ENCODE data around the gene ADAMTS17.

The ADAMTS17 gene, protein sequence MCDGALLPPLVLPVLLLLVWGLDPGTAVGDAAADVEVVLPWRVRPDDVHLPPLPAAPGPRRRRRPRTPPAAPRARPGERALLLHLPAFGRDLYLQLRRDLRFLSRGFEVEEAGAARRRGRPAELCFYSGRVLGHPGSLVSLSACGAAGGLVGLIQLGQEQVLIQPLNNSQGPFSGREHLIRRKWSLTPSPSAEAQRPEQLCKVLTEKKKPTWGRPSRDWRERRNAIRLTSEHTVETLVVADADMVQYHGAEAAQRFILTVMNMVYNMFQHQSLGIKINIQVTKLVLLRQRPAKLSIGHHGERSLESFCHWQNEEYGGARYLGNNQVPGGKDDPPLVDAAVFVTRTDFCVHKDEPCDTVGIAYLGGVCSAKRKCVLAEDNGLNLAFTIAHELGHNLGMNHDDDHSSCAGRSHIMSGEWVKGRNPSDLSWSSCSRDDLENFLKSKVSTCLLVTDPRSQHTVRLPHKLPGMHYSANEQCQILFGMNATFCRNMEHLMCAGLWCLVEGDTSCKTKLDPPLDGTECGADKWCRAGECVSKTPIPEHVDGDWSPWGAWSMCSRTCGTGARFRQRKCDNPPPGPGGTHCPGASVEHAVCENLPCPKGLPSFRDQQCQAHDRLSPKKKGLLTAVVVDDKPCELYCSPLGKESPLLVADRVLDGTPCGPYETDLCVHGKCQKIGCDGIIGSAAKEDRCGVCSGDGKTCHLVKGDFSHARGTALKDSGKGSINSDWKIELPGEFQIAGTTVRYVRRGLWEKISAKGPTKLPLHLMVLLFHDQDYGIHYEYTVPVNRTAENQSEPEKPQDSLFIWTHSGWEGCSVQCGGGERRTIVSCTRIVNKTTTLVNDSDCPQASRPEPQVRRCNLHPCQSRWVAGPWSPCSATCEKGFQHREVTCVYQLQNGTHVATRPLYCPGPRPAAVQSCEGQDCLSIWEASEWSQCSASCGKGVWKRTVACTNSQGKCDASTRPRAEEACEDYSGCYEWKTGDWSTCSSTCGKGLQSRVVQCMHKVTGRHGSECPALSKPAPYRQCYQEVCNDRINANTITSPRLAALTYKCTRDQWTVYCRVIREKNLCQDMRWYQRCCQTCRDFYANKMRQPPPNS

DNA sequence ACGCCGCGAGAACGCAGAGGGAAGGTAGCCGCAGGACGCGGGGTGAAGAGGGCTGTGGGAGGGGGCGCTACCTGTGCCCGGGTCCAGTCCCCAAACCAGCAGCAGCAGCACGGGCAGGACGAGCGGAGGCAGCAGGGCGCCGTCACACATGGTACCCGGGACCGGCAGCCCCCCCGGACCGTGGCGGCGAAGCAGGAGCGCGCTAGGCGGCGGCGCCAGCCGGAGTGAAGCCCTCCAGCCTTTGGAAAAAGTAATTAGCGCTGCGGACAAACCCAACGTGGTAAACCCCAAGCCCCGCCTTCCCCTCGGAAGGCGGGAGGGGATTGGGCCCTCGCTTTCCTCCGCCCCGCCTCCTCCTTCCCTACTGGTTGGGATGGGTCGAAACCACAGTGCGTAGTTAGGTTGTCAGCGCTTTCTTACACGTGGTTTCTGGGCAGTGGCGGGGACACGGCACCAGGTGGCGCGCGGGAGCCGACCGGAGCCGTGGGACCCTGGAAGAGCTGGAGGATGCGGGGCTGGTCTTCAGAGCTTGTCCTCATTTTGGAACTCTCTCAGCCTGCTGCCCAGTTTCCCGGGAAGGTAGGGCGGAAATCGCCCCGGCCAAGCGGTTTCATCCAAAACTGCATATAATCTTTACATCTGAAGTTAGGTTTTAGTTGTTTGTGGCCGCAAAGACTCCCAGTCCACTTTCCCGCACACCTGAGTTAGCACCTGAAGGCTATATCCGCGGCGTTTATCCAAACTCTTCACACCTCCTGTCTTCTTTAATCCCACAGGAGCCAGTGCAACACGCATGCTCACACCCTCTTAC lies at the start of gene ADAMTS17:
ADAMTS17 (minus strand) TSS at position 226 of the 811 bp plus-strand sequence; CDS start at position 150, 76 bp downstream.
- DNase-seq (ENCODE audit: low read depth, low spot score), result peak; percentile 98

DNA sequence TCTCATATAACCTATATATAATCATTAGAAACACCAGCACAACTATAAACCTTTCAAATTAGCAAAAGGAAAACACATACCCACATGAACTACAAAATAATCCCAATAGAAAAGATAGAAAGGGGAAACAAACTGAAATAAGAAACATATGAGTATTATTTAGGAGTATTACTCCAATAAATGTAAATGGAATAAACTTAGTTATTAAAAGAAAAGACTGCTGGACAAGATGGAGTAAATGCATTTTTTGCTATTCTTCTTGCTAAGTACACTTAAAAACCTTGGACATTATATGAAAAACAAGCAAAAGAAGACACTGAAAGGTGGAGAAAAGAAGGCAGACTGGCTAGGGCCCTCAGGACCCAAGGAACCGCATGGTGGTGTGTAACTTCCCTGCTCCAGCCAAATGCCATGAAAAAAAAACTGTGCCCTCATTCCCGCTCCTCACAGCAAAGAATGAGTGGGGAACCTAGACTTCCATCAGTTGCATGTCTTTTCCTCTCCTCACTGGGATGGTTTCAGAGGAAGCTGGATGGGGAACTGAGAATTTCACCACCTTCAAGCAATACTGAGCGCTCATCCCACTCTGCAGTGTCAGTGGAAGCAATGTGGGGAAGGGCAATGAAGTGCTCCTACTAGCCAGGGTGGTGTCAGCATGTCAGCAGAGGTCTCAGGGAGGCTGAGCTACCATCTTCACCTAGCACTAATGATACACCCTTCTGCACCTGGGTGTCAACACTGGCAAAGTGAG lies 43.7 kb upstream of the ADAMTS17 start:
- no peak for DNase-seq (ENCODE audit: low read depth, low spot score)

DNA sequence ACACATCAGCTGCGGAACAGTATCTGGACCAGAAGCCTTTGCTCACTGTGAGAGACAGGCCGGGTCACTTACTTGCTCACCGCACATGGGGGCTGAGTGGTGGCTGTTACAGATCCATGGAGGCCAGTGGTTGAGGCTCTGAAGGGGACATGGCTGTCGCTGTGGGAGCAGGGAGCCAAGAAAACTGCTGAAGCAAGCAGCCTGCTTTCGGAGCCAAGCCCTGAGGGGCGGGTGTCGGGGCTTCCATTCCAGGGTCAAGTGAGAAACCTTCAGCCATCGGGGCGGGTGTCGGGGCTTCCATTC lies 42.3 kb upstream of the ADAMTS17 start:
- DNase-seq (ENCODE audit: low read depth, low spot score), result no peak

DNA sequence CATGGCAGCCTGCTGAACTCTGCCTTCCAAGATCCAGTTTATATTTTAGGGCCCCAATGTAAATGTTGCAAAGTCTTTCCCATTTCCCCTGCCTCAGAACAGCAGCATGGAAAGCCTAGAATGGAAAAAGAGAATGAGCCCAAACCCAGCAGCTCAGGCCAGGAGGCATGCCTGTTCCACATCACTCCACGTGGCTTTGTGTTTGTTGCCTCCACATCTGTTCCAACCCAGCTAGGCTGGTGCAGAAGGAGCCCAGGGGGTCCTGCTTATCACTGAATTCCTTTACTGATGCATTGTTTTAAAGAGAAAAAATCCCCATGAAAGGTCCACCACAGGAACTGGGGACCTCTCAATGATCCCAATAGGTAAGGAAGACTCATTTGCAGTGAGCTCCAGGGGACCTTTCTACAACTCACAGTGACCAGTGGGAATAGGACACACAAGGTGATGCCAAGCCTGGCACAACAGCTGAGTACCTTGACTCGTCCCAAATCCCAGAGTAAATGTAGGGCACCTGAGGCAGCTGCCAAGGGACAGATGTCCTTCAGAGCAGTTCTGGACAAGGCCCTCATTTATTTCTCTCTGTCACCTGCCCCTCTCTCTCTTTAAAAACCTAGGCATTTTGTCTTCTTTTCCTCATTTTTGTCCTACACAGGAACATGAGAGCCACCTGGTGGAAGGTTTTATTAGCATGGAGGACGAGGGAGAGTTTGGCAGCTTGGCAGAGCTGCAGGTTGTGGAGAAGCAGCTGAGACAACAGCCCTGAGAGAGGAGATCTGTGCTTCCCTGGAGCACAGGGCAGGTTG lies 41.7 kb upstream of the ADAMTS17 start:
- DNase-seq (ENCODE audit: low read depth, low spot score), result peak; percentile 34

DNA sequence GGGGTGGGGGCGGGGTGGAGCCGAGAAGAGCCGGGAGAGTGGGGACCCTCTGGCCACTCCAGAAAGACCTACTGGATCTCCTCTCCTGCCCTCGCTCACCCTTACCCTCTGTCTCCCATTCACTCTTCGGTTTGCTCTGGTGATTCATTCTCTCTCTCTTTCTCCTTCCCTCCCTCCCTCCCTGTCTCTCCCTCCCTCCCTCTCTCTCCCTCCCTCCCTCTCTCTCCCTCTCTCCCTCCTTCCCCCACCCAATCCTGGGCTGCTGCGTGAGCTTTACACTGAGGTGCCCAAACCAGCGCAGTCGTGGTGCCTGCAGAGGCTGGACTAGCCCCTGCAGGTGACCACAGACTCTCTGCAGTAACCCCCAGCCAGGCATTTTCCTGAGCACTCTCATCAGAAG lies 32.2 kb upstream of the ADAMTS17 start:
- no peak for DNase-seq (ENCODE audit: low read depth, low spot score)

DNA sequence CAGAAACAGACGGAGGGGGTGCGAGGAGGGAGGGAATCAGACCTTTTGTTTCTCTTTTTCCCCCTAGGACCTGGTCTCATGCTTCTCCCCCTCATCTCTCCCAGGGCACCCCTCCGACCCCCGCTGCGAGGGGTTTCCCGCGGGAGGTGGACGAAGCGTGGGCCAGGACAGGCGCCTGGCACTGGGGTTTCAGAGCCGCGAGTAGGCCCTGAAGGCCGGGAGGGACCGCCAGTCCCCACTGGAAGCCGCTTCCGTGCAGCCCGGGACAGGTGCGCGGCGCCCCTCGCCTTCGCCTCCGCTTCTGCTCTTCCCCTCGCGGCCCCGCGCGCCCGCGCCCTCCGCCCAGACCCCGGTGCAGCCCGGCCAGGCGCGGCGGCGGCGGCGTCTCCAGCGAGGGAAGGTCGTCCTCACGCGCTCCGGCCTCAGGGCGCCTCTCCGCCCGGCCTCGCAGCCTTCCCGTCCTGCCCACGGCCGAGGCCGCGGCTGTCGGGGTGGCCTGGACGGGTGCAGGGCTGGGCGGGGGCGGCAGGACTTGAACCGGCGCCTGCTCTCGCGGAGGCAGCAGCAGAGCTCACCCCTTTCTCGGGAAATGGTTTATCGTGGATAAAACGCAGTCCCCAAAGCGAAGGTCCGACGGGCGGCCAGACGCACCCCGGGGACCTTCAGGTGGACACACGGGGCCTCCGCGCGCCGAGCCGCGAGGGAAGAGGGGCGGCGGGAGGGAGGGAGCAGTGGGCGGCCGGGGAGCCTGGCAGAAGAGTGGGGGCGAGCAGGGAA lies 31.5 kb upstream of the ADAMTS17 start:
- peak; percentile 17 for DNase-seq (ENCODE audit: low read depth, low spot score)

DNA sequence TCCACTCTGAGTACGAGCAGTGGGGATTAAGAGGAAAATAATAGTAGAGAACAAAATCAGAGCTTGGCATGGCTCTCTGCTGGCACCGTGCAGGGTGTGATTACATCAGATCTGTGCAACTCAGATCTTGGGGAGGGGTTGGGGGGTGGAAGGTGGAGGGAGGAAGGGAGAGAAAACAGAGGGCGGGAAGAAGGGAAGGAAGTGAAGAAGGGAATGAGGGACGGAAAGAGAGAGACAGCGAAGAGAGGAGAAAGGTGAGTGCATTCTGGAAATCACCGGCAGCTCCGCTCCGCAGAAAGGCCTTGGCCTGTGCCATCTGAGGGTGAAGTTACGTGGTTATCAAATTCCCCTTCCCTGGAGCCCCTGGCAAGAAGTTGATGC lies 31.0 kb upstream of the ADAMTS17 start:
- no peak for DNase-seq (ENCODE audit: low read depth, low spot score)

DNA sequence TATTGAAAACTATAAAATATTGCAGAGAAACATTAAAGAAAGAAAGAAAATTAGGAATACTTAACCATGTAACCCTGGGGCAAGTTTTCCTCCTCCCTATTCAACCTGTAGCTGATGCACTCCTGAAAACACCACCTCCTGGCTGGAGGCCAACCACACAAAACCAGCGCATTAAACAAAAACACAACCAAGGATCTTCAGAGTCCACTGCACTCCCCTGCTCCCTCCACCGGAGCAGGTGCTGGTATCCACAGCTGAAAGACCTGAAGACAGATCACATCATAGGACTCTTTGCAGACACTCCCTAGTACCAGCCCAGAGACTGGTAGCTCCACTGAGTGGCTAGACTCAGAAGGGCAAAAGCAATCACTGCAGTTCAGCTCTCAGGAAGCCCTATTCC lies 13.6 kb upstream of the ADAMTS17 start:
- DNase-seq (ENCODE audit: low read depth, low spot score), result no peak

DNA sequence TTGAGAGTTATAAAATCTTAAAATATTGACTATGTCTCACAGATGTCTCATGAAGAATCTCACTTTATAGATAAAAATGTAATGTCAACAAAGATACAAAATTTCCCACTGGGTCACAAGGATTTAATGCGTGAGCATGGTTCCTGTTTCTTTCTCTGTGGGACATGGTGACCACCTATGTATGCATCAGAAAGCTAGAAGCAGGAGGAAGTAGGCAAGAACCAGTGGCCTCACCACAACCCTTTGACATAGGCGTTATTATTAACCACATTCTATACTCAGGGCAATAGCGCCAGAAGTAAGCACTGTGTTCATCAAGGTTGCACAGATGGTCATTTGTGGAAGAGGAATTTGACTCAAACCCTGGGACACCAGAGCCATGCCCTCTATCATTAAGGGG lies 11.7 kb upstream of the ADAMTS17 start:
- no peak for DNase-seq (ENCODE audit: low read depth, low spot score)

DNA sequence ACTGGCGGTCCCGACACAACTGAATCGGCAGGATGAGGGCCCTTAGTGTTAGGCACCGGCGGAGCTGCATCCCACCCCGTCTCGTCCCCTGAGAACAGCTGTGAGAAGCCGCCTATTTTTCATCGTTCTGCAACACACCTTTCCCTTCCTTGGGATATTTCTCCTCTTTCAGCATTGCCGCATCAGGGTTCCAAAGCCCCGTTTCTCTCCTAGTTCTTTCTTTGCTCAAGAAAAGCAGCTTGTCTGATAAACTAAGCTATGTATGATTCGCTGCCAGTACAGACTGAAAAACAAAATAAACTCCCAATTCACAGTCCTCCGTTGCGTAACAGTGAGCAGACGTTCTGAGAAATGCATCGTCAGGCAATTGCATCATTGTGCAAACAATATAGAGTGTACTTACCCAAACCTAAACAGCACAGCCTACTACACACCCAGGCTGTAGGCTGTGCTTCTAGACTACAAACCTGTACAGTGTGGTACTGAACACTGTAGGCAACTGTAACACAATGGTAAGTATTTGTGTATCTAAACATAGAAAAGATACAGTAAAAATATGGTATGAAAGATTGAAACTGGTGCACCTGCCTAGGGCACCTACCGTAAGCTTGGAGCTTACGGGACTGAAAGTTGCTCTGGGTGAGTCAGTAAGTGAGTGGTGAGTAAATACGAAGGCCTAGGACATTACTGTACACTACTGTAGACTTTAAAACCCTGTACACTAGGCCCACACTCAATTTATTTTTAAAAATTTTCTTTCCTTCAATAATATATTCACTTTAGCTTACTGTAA lies 8.9 kb upstream of the ADAMTS17 start:
- no peak for DNase-seq (ENCODE audit: low read depth, low spot score)

DNA sequence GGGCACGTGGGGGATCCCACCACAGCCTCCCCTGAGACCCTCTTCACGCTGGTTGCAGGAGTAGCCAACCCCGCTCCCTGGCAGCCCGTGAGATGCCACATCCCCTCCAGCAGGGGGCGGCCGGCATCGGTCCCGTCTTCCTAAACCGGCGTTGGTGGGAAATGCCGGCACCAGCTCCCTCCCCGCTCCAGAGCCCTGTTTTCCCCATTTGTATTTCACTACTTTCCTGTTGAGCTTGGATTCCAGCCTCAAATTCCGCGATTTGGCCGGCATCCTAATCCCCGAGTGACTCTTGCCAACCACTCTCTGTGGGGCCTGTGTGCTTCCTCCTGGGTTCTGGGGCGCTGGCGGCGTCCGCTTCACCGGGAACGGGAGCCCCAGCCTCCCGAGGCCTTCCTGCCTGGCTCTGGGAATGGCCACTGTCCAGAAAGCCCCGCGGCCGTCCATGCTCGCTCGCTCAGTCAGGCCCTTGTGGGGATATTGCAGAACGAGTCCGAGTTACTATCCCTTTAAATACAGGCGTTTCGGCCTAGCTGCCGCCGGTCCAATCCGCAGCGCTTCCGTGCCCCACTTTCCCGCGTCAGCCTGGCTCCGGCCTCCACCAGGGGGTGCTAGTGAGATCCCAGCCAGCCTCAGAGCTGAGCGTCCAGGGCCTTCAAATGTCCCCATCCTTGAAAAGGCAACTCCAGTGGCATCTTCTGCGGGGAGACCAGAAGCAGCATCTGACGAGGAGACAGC lies 8.1 kb upstream of the ADAMTS17 start:
- DNase-seq (ENCODE audit: low read depth, low spot score), result peak; percentile 95

DNA sequence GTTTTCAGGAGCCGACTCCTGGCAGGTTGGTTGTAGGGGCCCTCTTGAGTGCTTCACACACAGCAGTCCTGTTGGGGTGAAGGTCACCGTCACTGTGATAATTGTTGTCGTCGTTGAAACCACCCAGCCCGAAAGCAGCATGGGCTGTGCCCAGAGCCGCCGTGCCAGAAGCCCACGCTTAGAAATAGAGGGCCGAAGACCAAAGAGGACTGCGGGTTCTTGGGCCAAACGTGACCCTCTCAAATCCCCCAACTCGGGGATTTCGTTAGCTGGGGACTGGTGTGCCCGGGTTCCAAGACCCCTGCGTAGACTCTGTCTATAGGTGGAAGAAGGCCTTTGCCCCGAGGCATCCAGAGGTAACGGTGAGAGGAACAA lies 7.5 kb upstream of the ADAMTS17 start:
- no peak for DNase-seq (ENCODE audit: low read depth, low spot score)

DNA sequence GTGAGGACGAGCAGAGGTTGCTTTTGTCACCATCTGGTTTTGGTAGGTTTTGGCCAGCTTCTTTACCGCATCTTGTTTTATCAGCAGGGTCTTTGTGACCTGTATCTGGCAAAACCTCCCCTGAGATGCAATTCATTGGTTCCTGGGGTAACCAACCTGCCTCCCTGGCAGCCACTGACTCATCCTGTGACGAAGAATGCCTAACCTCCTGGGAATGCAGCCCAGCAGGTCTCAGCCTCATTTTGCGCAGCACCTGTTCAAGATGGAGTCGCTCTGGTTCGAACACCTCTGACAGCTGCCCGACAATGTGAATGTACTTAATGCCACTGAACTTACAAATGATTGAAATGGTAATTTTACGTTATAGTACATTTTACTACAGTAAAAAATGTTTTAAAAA lies 6.8 kb upstream of the ADAMTS17 start:
- peak; percentile 24 for DNase-seq (ENCODE audit: low read depth, low spot score)

DNA sequence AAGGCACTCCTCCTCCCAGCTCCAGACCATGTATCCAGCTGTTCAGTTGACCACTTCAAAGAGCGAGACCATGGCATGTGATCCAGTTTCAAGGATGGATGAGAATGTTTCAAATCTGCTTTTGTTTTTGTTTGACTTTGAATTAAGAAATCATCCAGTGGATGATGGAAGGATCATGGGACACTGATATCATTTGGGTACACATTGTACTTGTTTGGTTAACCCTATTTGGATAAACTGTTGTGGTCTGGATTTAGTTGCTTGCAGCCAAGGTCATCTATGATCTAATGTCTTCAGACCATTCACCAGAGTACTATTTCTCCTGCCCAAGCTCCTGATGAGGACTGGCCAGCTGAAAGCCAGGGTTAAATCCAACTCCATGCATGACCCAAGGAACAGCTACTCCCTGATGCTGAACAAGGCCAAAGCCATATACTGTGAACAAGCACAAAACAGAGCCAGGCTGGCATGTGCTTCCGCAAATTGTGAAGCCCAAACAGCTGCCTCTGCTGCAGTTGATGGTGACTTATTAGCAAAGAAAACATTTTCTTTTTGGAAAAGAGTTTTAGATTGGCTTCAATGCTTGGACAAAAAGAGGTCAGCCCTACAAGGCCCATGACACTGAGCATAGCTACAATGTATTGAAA lies 5.2 kb upstream of the ADAMTS17 start:
- DNase-seq (ENCODE audit: low read depth, low spot score), result no peak

DNA sequence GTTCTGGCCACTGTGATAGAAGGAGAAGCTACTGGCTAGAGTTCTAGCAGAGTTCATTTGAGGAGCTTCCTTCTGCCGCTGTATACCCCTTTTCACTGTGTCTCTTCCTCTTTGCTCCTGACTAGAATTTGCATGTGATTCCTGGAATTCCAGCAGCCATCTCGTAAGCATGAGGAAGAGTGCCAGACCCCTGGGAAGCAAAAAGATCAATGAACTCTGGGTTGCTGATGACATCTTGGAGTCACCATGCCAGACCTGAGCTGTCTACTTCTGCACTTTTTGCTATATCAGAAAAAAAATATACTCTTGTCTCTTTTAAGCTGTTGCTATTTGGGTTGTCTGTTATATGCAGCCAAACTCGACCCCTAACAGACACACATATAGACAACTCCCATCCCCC lies 3.7 kb upstream of the ADAMTS17 start:
- DNase-seq (ENCODE audit: low read depth, low spot score), result no peak

DNA sequence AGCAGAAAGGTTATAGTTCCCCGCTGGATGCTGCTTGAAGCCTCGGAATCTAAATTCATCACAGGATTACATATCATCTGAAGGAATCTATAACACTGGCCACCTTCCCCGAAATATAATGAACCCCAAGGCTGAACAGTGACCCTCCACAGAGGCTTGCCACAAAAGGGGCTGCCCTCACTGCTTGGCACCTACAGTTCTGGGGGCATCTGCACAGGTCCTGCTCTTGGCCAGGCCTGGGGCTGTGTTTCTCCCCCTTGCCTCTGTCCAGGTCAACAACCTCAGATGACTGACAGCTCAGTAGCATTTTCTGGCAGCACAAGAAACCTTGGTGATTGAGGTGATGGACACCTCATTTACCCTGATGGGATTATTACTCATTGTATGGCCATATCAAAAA lies 1.5 kb upstream of the ADAMTS17 start:
- DNase-seq (ENCODE audit: low read depth, low spot score), result no peak

DNA sequence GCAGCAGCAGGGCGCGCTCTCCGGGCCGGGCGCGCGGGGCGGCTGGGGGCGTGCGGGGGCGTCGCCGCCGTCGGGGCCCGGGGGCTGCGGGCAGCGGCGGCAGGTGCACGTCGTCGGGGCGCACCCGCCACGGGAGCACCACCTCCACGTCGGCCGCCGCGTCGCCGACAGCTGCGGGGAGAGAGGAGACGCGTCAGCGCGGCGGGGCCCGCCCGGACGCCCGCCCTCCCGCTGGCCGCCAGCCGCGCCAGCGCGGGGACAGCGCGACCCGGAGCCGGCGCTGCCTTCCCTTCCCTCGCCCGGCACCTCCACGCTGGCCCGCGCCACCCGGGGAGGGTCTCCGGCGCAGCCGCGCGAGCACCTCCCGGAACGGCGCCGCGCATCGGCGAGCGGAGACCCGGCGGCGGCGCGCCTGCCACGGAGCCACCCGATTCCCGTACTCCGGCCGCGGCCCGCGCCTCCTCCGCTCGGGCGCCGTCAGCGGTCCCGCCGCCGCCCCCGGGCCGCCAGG lies 481 bp downstream of the ADAMTS17 start:
- DNase-seq (ENCODE audit: low read depth, low spot score), result no peak
